HG02571 (cell line): ENCODE measurements around the gene ACAN.
"Not testable (repeated sequence)": the region's sequence is repeated elsewhere in the genome, so short reads cannot be mapped to it uniquely, and the experiment has no call there.

Source experiments
- ATAC-seq: cut with Tn5 transposase; IDR thresholded peaks from one replicate; pipeline ENCODE4 v1.9.1; 2021; ENCODE audit warnings: mild to moderate bottlenecking, moderate library complexity; ENCODE audit not compliant: unreplicated experiment

Gene ACAN

DNA sequence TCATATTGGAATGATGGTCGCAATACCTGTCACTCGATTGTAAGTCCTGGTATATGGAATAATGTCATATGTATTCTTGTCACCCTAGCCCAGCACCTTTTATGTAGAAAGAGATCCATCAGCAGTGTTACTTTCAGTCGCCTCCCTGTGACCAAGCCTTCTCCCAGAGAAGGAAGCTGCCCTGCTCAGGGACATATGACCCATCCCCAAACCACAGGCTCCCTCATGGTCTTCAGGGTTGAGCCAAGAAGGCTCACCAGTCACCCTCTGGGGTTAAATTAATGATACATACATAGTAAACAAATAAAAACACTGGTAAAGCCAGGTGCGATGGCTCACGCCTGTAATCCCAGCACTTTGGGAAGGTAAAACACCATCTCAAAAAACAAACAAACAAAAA lies 114.5 kb downstream of the ACAN start:
- ATAC-seq = no peak

DNA sequence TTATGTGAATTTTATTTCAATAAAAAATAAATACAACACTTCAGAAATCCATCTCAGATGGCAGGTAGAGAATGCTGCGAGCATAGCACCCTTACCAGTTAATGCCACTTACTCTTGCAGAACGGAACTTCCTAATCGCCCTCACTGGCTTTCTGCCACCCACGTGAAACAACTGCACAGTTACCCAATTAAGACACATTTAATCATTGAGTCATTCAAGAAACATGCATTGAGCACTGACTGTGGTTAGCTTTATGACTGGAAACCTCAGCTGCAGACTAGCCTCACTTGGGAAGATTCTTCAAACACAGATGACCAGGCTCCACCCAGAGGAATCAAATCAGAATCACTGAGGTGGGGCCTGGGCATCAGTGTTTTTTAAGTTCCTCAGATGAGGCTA lies 115.5 kb downstream of the ACAN start:
- ATAC-seq = no peak

DNA sequence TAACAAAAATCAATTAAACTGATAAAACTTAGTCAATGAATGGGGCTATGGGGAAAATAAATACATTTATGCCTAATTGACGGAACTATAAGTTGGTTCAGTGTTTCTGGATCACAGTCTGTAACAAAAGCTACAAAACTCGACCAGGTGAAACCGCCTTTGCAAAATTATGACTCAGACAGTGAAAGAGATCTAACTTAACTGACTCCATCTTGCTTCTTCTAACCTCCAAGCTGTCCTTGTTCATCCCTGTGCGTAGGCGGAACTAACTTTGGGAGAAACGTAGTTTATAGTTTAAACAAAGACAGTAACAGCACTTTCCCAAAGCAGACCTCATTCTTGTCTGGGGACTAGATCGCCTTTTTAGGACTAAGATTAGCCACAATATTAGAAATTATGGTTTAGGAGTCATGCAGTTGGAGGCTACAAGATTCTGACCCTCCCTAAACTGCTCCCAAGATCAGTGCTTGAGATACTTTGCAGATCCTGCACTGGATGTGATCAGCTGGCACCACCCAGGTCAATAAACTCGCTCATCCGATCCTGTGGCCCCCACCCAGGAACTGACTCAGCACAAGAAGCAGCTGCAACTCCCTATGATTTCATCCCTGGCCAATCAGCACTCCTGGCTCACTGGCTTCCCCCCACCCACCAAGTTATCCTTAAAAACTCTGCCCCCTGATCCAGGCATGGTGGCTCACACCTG lies 117.1 kb downstream of the ACAN start:
- ATAC-seq = no peak

DNA sequence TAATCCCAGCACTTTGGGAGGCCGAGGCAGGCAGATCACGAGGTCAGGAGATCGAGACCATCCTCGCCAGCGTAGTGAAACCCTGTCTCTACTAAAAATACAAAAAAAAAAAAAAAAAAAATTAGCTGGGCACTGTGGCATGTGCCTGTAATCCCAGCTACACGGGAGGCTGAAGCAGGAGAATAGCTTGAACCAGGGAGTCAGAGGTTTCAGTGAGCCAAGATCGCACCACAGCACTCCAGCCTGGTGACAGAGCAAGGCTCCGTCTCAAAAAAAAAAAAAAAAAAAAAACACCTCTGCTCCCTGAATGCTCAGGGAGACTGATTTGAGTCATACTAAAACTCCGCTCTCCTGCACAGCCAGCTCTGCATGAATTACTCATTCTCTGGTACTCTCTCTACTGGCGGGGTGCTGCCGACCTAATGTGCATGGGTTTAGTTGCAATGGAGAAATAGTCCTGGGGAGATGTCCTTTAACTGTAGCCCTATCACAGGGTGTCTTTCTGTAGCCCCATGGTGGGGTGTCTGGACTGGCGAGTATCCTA lies 117.7 kb downstream of the ACAN start:
- ATAC-seq = not testable (repeated sequence)
